Raji (cell line): ENCODE results near the gene TENM3.

Source experiments
- POLR2A ChIP-seq: IDR thresholded peaks from 2 replicates; pipeline ENCODE4 v1.6.1; 2011; ENCODE audit warnings: low read depth, low read length, control low read depth; ENCODE audit not compliant: insufficient read depth

TENM3 gene

DNA sequence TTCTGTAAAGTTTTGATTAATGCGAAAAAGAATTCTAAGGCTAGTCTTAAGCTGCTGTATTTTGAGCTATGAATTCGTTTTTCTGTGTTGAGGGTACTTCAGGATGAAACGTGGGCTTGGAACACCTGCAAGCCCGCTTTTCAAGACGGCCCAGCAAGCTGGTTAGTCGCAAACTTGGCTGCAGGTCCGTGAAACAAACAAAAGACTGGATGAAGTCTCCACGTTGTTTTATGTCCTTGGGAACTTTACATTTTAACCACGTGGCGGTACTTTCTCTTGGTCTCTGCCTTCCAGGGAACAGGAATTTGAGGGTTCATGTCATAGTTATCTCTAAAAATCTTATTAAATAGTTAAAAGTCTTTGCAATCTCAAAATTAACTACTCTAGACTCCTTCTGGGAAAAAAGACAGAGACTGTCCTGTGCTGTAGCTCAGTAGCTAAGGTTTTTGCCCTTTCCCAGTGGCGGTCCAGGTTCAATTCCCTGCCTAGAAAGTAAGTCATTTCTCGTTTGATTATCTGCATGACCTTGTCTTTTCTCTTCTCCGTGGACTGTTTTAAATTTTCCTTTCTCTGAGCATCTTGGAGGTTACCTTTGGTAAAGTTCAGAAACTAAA is 21.0 kb downstream of the TENM3 start:
- TF ChIP-seq POLR2A: no peak

DNA sequence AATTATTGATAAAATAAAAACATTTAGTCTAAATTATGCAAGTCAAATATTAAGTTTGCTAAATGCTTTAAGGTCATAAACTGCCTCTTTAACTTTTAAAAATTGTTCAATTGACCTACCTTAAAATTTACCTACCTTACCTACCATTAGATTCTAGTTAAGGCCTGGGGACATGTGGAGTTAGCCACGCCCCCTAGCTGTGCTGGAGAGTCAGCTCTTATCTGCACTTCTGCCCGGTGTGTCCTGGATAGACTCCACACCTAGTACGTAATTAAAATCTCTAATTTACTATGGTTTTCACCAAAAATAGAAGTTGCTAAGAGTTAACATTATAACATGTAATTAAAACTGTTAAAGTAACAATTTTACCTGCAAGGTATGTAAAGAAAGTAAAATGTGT is 22.7 kb downstream of the TENM3 start:
- TF ChIP-seq POLR2A: no peak

DNA sequence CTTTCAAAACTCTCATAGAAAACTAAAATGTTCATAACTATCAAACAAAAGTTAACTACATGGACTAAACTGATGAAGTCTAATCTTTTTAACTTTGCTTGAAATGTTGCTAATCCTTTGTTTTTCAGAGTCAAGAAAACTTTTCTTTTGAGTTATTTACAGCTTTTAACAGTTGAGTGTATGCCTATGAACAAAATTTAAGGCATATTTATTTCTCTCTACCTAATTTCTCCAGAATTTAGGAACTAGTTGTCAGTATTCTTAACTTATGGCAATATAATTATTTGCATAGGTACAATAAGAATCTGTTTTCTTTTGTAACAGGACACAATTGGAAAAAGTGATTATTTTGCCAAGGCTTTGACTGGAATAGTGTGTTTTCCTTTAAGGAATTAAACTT is 23.8 kb downstream of the TENM3 start:
- TF ChIP-seq POLR2A: no peak

DNA sequence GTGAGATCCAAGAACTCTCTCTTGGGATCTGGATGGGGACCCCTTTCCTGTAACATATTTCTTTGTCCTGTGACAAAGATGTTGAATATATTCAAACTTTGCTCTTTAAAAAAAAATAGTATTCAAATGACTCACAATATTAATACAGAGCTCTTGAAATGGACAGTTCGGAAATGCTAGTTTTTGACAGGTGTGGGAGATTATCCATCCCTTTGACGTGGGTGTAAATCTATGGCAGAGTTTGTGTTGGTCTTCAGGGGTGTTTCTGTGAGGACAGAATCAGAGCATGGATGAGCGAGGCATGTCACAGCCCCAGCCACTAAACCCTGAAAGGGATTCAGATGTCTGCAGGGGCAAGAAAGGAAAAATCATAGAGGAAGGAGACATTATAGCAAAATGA is 25.8 kb downstream of the TENM3 start:
- TF ChIP-seq POLR2A: no peak

DNA sequence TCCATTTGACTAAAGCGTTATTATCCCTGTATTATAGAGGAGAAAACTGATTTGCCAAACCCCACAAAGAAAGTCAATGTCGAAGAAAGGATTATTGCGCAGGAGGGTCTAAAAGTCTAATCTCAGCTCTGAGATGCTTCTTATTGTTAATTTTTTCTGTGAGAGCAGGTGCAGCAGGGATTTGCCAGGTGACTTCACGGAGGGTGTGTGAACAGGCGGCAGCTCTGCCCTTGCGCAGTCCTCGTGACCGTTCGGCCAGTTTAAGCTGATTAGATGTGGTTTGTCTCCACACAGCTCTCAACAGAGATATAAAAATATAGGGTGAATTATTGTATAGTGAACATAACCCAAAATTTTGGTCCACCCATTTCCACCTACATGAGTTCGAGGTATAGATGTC is 28.5 kb downstream of the TENM3 start:
- no peak for TF ChIP-seq POLR2A

DNA sequence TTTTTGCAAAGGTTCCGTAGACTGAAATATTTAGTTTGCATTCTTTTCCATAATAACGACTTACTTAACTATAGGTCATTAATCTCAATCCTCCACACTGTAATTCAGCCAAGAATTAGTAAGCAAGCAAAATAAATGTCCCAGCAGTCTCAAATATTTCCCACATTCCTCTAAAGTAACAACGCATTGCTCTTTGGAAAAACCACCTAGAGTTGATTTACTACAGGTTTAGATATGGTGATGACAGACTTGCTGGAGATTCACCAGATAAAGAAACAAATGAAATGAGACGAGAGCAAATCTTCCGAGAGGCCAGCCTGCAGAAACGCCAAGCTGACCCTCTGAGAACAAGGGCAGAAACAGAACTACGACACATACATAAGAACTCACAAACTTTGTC is 28.9 kb downstream of the TENM3 start:
- no peak for TF ChIP-seq POLR2A

DNA sequence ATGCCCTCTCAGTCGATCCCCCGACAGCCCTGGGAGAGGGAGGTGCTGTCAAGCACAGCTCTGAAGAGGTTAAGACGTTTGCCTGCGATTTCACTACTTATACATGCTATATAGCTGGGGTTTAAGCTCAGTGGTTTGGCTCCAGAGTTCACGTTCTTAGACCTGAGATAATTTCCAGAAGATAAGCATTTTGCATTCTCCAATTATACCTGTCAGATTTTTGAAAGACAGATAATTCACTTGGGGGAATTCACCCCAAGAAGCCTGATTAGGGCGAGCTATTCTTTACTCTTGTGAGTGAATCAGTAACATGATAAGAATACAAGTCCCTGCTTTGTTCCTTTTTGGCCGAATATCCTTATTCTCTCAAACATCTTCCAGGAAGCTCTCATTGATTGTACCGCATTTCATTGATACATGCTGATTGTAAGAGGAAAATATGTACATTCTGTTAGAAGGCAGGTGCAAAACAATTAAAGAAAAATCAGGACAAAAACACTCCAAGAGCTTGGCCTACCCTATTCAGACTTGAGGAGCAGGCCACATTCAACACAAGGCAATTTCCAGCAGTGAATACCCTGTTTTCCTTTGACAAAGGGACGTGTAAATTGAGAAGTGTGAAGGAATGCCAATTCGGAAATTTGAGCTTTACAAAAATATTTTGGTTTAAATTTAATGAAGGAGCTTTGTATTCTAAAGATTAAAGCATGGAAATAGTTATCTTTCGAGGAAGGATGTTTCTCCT is 30.2 kb downstream of the TENM3 start:
- TF ChIP-seq POLR2A: no peak

DNA sequence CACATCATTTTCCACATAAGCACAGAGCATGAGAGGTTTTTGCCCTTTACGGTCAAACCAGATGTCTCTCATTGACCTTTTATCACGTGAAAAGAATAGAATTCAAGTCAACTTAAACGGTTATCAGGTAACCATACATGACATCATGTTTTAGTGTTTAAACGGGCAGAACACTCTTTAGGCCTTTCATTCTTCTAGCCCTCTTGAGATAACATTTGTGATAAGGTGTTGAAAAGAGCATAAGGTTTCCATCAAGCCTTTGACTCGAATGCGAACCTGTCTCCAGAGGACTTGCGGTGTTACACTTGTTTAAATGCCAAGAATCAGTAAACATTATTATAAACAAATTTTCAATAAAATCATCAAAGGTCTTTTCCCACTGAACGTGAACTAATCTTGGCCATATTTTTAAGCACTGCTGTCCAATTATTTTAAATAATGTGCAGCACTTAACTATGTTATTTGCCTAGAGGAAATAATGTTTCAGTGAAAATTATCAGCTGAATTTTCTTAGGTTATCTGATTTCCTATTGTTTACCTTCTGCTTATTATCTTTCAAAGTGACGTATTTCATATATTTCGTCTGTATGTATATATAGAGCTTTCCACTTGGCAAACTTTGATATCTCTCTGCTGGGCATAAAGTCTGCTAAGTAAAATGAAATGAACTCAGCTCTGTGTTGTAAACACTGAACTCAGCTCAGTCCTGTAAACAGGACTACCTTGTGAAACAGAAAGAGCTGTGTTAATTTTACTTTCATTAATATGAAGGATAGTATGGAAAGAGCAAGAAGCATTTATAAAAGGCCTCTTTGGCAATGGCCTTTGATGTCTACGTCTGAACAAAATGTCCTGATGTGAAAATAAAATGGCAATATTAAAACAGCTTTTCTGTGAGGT is 33.3 kb downstream of the TENM3 start:
- TF ChIP-seq POLR2A: no peak

DNA sequence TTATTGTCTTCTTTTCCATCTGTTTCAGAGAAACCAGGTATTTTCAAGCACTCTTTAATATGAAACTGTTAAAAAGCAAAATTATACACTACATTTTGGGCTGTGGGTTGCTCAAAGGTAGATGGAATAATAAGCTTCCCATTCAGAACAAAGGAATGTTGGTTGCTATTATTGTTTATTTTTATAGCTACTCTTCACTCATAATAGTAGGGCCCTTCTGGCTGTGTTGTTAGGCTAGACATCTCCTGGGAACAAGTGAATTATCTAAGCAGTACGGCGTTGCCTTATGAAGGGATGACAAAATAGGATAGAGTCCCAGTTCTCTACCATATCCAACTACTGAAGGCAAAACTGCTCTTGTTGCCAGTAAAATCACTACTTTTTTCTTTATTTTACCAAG is 34.2 kb downstream of the TENM3 start:
- no peak for TF ChIP-seq POLR2A

DNA sequence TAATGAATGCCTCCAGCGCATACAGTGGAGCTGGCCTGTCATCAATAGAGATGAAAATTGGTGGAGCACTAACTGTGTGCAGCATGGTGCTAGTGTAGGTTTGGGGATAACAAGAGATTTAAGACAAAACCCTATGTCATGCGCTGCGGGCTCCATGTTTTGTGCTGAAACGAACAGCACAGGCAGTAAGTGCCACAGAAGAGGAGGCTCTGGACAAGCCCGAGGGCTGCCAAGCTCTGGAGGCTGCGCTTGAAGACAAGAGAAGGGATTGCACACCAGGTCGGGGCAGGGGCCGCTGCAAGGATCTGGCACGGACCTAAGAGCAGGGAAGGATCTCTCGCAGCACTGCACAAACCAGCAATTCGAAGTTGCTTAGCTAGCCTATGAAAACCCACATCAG is 35.5 kb downstream of the TENM3 start:
- TF ChIP-seq POLR2A: no peak

DNA sequence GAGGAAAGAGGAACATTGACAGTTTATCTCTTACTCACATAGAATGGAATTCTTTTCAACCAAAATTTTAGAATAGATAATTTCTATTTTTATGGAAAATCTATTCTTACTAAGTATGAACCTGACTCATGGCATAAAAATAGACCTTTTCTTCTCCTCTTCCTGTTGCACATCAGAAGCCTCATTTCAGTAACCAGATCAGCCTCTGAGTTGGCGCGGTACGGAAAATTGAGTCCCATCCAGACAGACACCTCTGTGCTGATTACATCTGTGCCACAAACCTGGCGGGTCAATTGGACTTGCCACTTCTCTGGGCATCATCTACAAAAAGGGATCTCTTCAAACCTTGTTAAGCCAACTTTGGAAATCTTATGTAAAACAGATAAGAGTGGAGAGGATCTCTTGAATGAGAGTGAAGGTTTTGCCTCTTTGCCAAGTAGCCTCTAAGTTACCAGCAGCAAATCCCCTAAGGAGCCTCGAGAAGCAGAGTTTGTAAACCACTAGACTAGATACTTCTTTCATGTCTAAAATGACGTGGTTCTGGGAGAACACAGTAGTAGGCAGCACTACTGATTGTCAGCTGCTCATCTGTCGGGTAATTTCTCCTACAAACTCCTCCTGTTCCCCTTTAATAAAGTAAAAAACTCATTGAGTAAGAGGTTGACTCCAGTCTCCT is 37.4 kb downstream of the TENM3 start:
- TF ChIP-seq POLR2A: no peak

DNA sequence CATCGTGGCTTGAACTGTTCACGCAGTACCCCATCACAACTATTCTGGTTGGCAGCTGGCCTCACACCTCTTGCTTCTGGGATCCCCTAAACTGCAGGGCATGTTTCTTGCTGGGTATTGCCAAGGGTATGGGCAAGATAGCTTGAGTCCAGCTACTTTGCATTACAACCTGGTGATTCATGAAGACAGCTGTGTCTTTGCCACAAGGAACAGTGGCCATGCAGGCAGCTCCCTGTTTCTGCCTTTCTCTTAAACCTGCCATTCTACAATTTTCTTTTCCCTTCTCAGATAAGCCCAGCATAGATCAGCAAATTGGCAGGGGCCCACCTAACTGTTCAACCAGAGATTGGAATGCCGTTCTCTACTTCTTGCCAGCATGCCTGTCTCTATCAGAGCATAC is 42.8 kb downstream of the TENM3 start:
- TF ChIP-seq POLR2A: no peak

DNA sequence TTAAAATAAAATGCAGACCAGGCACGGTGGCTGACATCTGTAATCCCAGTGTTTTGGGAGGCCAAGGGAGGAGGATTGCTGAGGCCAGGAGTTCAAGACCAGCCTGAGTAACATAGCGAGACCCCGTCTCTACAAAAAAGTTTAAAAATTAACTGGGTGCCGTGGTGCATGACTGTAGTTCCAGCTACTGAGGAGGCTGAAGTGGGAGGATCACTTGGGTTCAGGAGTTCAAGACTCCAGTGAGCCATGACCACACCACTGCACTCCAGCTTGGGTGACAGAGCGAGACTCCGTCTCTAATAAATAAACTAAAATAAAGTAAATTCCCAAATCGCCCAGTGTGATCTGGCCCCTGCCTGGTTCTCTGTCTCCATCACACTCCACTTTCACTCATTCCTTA is 43.7 kb downstream of the TENM3 start:
- TF ChIP-seq POLR2A: no peak

DNA sequence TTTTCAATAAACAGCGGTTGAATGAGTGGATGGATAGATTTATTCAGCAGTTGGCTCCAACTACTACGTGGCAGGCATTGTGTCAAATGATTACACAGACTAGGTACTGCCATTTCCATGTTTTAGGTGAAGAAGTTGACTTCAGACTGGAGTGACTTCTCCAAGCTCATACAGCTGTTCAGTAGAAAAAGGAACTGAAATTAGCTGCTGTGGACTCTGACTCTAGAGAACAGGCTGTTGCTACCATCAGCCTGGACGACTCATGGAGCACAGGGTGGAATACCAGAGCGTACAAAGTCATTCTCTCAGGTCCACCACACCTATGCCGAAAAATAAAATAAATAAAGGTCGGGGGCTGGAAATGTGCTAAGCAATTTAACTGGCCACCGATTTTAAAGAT is 45.3 kb downstream of the TENM3 start:
- no peak for TF ChIP-seq POLR2A

DNA sequence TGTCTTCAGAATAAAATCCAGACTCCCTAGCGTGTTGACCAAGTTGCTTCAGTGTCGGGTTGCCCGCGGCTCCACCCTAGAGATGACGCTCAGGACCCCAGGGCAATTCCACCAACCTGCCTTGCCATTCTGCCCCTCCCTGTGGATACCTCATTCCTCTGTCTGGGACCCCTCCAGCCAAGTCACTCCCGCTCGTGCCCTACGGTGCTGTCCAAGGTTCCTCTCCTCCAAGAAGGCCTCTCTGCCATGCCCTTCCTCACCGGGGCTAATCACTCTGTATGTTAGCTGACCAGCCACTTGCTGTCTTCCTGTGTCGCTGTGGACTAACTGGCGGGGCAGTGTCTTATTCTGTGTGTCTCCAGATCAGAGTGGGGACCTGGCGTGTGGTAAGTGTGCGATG is 46.6 kb downstream of the TENM3 start:
- no peak for TF ChIP-seq POLR2A
